HG03196 (cell line): ENCODE data around the gene QKI.
"Not testable (repeated sequence)": the region's sequence is repeated elsewhere in the genome, so short reads cannot be mapped to it uniquely, and the experiment has no call there.

Source experiments
- ATAC-seq: cut with Tn5 transposase; IDR thresholded peaks from one replicate; pipeline ENCODE4 v1.9.1; 2021; ENCODE audit not compliant: unreplicated experiment

Gene QKI

DNA sequence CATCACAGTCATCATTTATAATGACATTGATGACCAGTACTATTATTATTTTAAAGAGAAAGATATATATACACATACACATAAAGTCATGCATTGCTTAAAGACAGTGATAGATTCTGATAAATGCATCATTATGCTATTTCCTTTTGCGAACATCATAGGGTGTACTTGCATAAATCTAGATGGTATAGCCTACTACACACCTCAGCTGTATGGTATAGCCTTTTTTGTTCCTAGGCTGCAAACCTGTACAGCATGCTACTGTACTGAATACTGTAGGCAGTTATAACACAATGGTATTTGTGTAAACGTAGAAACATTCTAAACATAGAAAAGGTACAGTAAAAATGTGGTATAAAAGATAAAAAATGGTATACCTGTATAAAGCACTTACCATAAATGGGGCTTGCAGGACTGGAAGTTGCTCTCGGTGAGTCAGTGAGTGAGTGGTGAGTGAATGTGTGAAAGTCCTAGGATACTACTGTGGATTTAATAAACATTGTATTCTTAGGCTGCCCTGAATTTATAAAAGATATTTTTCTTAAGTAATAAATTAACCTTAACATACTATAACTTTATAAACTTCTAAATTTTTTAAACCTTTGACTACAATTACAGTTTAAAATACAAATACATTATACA is 23.9 kb downstream of the QKI start:
- no peak for ATAC-seq

- ATAC-seq, result no peak
Measured at GRCh38 chr6:163438940-163439335, 24.4 kb downstream of the QKI start.

GRCh38 chr6:163439390-163439789 is 24.9 kb downstream of the QKI start:
- not testable (repeated sequence) for ATAC-seq

- no peak for ATAC-seq
Measured at GRCh38 chr6:163439997-163440396, 25.5 kb downstream of the QKI start.

DNA sequence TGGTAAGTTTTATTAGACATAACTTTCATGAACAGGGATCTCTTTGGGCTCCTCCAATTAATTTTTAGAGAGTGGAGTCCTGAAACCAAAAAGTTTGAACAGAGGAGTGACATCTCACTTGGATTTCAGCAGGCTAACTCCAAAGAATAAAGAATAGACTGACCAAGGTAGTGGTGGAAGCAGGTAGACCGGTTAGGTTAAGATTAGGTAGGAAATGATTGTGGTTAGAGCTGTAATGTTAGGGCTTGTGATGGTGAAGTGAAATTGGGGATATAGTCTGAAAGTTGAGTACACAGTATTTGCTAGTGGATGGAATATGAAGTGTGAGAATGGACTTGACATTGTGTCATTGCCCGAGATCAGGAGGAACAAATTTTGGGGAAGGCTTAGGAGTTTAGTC is 27.8 kb downstream of the QKI start:
- no peak for ATAC-seq

GRCh38 chr6:163444077-163444476 is 29.6 kb downstream of the QKI start:
- no peak for ATAC-seq

- ATAC-seq, result no peak
Measured at GRCh38 chr6:163446549-163446948, 32.0 kb downstream of the QKI start.

GRCh38 chr6:163449076-163449475 is 34.6 kb downstream of the QKI start:
- no peak for ATAC-seq

- no peak for ATAC-seq
Measured at GRCh38 chr6:163454425-163454824, 39.9 kb downstream of the QKI start.

DNA sequence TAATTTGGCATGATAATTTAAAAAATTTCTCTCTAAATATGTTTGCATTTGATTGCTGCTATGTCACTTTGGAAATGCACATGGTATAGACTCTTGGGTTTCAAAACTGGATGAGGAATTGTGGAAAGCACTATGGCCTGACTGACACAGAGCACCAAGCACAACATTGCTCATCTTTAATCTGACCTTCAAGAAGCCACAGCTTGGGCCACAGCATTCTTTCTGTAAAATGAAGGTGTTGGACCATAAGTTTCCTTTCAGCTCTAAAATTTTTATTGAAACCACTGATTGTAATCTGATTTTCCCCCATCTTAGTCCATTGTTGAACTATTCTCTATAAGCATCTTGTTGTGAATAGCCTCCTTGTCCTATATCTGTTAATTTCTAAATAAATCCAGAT is 41.0 kb downstream of the QKI start:
- ATAC-seq, result no peak

DNA sequence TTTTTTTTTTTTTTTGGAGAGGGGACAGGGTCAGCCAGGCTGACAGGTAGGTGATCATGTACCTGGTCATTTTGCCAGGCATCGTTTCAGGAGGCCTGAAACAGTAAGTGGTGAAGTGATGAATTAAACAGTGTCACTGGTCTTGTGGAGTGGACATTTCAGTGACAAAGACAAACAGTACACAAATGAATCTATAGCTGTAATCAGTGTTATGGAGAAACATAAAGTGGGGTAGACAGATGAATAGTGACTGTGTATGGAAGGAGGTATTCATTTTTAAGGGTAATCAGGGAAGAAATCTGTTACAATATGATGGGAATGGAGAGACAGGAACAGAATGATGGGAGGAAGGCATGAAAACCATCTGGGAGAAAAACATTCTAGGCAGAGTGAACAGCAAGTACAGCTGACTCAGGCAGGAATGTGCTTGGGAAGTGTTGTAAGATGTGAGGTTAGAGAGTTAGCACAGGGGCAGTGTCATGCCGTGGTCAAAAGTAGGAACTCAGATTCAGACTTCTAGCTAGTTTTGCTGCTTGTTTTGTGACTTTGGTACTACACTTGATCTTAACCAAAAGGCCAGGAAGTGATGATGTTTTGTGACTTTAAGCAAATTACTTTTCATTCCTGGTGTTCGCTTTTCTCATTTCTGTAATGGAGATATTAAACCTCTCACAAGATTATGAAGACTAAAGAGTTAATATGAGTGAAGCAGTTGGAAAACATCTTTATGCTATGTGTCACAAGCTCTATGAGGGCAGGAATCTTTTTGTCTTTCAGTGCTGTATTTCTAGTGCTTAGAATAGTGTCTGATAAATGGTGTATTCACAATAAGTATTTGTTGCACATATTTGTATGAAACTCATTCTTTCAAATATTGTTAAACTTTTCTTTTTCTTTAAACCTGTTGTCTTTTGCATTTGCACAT is 43.4 kb downstream of the QKI start:
- ATAC-seq, result no peak

- no peak for ATAC-seq
Measured at GRCh38 chr6:163459007-163459406, 44.5 kb downstream of the QKI start.

DNA sequence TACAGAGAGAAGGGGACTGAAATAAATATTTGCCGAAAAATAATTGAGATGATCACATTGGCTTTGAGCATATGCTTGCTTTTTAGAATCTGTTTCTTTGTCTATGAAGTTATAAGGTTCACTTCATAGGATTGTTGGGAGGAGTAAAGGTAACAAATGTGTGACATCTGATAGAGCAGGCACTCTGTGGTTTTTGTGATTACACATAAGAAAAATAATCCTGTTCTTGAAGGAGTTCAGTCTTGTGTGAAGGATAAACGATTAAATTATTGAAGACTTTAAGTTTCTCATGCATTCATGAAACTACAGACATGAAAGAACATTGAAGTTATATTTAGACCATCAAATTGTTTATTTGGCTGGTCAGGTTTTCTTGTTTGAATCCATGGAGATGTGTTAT is 45.0 kb downstream of the QKI start:
- ATAC-seq, result no peak

DNA sequence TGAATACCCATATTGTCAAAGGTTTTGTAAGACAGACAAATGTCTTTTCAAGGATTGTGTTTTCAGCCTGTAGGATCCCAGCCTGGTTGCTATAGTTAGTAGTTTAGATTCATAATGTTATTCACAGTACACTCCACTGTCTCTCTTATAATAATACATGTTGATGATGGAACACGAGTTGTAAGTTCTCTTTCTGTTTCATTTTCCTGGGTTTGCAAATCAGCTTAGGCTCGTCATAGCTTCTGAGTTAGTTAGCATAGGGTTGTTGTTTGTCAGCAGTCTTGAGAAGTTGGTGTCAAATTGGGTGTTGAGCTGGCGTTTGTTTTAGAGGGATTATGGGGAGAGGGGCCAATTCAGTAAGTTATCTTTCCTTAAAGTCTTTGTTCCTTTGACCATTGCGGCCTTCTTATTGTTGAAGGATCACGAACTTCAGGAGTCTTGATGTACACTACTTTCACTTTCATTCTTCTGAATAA is 45.8 kb downstream of the QKI start:
- ATAC-seq, result peak; percentile 80

GRCh38 chr6:163461696-163462095 is 47.2 kb downstream of the QKI start:
- no peak for ATAC-seq

GRCh38 chr6:163463180-163463579 is 48.7 kb downstream of the QKI start:
- no peak for ATAC-seq

DNA sequence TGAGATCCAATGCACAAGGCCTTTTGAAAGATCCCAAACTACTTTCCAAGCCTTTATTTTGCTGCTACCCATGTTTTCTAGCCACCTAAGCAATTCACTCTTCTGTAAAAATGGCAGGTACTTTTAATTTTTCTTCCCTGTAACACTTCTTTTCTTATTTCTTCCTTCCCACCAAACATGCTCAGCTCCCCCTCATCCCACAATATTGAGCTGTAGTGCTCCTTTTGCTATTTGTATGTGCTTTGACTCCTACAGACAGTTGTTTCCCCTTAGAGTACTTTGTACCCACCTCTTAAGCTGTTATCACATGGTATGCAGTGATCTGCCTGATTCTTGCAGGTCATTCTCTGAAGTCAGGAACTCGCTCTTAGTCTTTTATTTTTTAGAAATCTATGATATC is 49.3 kb downstream of the QKI start:
- ATAC-seq, result no peak

- no peak for ATAC-seq
Measured at GRCh38 chr6:163466839-163467390, 52.4 kb downstream of the QKI start.

GRCh38 chr6:163468738-163469137 is 54.2 kb downstream of the QKI start:
- no peak for ATAC-seq

DNA sequence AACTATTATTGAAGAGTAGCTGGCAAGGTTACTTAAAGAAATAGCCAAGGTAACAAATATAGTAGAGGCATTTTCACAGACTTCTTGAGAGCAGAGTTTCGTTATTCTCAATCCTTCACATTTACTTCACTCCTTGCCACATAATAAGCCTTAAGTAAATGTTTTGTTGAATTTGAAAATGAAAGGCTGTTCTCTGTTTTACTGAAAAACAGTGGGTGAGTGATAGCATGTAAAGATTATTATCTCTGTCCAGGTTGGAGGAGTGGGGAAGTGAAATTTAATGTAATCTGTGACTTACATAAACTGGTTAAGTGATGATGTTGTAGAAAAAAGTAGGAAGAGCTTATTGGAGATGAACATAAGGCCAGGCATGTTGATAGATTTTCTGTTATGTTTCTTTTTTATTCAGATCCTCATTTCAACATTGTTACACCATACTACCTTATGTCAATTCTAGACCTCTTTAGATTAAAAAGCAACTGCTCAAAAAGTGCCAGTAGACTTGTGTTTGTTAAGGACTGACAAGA is 55.0 kb downstream of the QKI start:
- no peak for ATAC-seq

- ATAC-seq, result no peak
Measured at GRCh38 chr6:163470611-163471010, 56.1 kb downstream of the QKI start.

DNA sequence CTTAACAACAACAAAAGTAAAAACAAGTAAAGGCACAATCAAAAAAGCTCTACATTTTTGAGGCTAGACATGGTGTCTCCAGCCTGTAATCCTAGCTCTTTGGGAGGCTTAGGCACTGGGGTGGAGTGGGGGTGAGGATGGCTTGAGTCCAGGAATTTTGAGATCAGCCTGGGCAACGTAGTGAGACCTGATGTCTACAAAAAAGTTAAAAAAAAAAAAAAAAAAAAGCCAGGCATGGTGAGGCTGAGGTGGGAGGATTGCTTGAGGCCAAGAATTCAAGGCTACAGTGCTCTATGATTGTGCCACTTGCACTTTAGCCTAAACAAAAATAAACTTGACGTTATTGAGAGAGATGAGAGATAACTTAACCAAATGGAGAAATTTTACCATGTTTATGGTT is 60.1 kb downstream of the QKI start:
- no peak for ATAC-seq
